Adipose tissue (tissue), 3 donors: ENCODE data around the gene NLRP3. TPM values are rescaled to one million over a fixed set of nuclear protein-coding genes. Genes with fewer than 3 reads are reported as not detected.
"Not testable (repeated sequence)": the region's sequence is repeated elsewhere in the genome, so short reads cannot be mapped to it uniquely, and the experiment has no call there.

Experiments
- H3K27ac ChIP-seq: one replicate; pipeline ENCODE4 v1.5.1; 2013; ENCODE audit warnings: low read depth, low read length
- WGBS, 3 donors: extraction: QIAGEN DNeasy Blood & Tissue Kit; methylation state at CpG; one replicate each; pipeline ENCODE4 v1.1.7; 2013; 5-methylcytosine and 5-hydroxymethylcytosine counted together
- polyA plus RNA-seq, 3 donors: library from polyadenylated mRNA; stranded (reverse); fragments of 200-250 nt; gene quantifications; one replicate each; pipeline ENCODE4 v1.2.3, GENCODE V29; 2013
- donor health status: healthy with polysubstance abuse.
- donor health status: Bipolar disorder and iron deficiency.
- donor health status: healthy.

Gene NLRP3
- polyA plus RNA-seq, result 1 to 10 TPM in 2 of 3 donors, under 1 TPM in 1; 0.60 to 7.2 (median 3.9) TPM

DNA sequence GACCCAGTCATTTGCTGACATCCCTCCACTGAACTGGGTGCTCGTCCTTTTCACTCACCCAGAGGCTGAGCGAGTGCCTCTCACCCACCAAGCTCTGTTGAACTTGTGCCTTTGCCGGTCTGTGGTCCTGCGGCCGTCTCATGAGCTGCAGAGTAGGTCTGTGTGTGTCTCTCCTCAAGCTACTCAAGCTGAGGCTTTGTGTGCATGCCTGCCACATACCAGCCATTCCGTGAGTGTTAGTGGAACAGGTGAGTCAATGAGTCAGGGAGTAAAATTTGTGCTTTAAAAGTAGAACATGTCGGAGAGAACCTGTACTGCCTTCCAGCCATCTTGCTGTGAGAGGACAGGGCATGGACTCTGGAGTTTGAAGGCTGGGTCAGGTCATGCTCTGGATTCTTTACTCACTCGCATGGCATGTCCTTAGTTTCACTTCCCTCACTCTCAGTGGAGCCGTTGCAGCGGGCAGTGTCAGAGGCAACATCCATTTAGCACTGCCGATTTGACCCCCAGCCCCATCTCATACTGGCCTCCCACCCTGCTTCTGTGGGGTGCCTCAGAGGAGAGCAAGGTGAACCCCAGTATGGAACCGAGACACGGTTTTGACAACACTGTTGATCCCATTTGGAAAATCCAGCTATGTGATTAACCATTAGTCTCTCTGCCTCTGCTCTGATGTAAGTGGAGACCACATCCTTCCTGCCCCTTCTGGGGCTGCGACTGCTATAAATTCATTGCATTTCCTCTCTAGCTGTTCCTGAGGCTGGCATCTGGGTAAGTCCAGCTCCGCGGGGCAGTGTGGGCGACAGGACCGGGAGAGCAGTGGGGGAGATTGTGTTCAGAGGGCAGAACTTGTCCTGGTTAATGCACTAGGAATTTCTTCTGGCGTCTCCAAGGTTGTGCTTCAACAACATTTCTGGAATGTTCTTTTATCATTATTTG, at the start of gene NLRP3:
Gene NLRP3, plus strand, starts transcription at position 751 of the 939 bp plus-strand sequence. CDS start 2,628 bp downstream, outside the sequence.
- H3K27ac ChIP-seq, result no peak within 1 kb of the TSS
- 44 to 60% (median 47%) methylated on average over 19 of the region's 19 CpGs for WGBS, 3 donors

DNA sequence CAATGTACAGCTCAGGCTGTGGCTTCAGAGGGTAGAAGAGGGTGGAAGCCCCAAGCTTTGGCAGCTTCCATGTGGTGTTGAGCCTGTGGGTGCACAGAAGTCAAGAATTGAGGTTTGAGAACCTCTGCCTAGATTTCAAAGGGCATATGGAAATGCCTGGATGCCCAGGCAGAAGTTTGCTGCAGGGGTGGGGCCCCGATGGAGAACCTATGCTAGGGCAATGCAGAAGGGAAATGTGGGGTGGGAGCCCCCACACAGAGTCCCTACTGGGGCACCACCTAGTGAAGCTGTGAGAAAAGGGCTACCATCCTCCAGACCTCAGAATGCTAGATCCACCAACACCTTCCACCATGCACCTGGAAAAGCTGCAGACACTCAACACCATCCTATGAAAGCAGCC, 49.6 kb upstream of the NLRP3 start:
- WGBS, 3 donors, result 80 to 96% (median 94%) methylated on average over 1 of the region's 1 CpG
- H3K27ac ChIP-seq, result not testable (repeated sequence)

DNA sequence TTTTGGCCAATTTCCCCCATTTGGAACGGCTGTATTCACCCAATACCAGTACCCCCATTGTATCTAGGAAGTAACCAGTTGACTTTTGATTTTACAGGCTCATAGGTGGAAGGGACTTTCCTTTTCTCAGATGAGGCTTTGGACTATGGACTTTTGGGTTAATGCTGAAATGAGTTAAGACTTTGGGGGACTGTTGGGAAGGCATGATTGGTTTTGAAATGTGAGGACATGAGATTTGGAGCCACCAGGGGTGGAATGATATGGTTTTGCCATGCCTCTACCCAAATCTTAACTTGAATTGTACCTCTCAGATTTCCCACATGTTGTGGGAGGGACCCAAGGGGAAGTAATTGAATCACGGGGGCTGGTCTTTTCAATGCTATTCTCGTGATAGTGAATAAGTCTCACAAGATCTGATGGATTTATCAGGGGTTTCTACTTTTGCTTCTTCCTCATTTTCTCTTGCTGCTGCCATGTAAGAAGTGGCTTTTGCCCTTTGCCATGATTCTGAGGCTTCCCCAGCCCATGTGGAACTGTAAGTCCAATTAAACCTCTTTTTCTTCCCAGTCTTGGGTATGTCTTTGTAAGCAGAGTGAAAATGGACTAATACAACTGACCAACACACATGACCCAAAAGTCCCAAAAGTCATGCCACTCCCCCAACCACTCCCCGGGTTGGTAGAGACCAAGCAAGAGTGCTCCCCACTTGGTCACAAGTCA, 48.9 kb upstream of the NLRP3 start:
- 69 to 85% (median 77%) methylated on average over 4 of the region's 4 CpGs for WGBS, 3 donors
- no peak overlapping the region for H3K27ac ChIP-seq

DNA sequence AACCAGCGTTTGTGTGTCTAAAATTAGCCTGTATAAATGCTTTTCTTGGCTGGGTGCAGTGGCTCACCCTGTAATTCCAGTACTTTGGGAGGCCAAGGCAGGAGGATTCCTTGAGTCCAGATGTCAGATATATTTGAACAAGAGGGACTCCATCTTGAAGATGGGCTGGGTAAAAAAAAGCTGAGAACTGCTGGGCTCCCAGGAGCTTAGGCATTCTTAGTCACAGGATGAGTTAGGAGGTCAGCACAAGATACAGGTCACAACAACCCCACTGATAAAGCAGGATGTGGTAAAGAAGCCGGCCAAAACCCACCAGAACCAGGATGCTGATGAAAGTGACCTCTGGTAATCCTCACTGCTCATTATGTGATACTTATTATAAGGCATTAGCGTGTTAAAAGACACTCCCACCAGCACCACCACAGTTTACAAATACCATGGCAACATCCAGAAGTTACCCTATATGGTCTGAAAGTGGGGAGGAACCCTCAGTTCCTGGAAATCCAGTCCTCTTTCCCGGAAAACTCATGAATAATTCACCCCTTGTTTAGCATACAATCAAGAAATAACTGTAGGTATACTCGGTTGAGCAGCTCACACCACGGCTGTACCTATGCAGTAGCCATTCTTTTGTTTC, 48.1 kb upstream of the NLRP3 start:
- 55 to 62% (median 56%) methylated on average over 6 of the region's 6 CpGs for WGBS, 3 donors
- no peak overlapping the region for H3K27ac ChIP-seq

DNA sequence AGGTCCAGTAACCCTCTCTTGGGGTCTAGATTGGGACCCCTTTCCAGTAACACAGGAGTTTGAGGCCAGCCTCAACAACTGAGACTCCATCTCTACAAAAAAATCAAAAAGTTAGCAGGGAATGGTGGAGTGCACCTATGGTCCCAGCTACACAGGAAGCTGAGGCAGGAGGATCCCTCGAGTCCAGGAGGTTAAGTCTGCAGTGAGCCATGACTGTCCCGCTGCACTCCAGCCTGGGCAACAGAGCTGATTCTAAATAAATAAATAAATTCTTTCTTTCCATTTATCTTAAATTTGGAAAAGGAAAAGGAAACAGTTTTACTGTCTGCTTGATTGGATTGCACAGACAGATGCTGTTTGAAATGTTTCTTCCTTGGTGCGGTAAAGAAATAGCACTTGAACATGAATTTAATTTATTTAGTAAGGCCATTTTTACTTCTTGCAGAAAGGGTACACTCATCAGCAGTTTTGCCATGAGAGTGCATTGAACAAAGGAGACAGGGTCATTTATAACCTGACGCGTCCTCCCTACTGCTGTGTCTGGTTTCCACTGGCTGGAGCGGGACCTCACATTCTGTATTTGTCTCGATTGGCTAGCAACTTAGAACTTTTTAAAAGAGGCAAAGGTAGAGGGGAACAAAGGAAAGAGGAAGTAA, 47.4 kb upstream of the NLRP3 start:
- 43 to 60% (median 53%) methylated on average over 7 of the region's 7 CpGs for WGBS, 3 donors
- no peak overlapping the region for H3K27ac ChIP-seq

DNA sequence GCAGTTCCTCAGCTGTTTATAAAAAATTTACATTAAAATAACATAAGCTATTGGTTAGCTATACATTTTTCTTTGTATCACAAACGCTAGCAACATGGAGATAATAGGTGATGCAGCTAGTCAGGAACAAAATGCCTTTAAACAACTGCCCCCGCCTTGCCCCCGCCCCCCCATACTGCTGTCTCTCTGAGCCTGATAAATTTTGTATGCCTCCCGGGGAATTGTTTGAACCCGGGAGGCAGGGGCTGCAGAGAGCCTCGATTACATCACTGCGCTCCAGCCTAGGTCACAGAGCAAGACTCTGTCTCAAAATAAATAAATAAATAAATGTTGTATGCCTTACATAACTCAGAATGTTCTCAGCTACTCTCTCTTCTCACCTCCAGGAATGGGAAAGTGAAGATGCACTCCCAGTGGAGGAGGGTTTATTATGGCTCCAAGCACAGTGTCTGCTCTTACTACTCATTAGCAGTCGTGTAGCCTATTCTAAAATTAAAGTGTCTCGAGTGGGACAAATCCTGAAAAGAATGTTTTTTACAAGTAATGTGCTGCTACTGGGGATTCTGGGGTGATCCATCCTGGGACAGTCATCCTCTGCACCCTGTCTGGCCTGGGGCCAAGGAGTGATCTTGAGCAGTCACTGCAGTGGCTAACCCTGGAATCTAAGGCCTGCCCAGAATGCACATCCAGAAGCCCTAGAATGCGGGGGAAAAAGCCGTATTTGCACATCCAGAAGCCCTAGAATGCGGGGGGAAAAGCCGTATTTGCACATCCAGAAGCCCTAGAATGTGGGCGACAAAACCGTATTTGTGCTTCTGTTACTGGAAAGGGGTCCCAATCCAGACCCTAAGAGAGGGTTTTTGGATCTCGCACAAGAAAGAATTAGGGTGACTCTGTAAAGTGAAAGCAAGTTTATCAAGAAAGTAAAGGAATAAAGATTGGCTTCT, 44.9 kb upstream of the NLRP3 start:
- 59 to 83% (median 74%) methylated on average over 16 of the region's 16 CpGs for WGBS, 3 donors
- no peak overlapping the region for H3K27ac ChIP-seq

DNA sequence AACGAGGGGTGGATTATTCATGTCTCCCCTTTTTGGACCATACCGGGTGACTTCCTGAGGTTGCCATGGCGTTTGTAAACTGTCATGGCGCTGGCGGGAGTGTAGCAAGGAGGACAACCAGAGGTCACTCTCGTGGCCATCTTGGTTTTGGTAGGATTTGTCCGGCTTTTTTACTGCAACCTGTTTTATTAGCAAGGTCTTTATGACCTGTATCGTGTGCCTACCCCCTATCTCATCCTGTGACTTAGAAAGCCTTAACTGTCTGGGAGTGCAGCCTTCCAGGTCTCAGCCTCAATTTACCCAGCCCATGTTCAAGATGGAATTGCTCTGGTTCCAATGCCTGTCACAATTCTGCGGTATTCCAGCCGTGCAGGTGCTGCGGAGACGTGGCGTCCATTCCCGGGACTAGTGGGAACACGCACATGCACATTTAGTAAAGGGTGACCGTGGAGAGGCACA, 44.1 kb upstream of the NLRP3 start:
- 88 to 92% (median 92%) methylated on average over 16 of the region's 16 CpGs for WGBS, 3 donors
- no peak overlapping the region for H3K27ac ChIP-seq

DNA sequence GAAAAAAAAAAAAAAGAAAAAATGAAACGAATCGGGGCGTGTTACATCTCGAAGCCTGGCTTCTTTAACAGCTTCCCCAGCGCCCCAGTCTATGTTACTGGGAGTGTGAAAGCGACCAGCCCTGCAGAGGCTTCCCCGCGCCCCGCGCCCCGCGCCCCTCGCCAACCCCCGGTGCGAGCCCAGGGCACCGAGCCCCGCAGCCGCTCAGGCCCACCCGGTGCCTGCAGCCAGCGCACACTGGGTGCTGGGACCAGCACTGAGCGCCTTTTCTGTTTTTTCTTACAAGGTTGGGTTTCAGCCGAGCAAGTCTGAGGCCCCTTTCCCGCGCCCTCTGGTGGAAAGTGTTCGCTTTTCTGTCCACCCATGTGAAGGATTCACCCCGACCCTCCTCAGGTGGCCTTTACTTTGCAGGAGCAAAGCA, 42.2 kb upstream of the NLRP3 start:
- WGBS, 3 donors, result 8 to 14% (median 12%) methylated on average over 25 to 26 of the region's 26 CpGs
- H3K27ac ChIP-seq, result no peak overlapping the region

DNA sequence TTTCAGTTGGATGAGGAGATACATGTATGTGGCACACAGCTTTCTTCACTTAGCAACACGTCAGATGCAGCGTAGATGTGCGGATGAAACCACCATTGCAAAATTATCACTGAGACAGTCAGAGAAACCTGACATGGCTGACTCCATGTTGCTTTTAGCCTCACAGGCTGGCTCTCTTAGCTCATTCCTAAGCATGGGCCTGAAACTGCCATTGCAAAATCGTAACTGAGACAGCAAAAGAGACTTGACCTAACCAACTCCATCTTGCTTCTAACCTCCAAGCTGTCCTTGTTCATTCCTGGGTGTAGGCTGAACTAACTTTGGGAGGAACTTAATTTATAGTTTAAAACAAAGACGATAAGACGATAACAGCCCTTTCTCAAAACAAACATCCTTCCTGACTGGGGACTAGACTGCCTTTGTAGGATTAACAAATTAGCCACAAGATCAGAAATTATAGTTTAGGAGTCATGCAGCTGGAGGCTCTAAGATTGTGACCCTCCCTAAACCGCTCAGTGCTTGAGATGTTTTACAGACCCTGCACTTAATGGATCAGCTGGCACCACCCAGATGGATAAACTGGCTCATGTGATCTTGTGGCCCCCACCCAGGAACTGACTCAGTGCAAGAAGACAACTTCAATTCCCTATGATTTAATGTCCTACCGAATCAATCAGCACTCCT, 41.2 kb upstream of the NLRP3 start:
- H3K27ac ChIP-seq, result not testable (repeated sequence)
- WGBS, 3 donors, result 81 to 90% (median 84%) methylated on average over 8 of the region's 8 CpGs

DNA sequence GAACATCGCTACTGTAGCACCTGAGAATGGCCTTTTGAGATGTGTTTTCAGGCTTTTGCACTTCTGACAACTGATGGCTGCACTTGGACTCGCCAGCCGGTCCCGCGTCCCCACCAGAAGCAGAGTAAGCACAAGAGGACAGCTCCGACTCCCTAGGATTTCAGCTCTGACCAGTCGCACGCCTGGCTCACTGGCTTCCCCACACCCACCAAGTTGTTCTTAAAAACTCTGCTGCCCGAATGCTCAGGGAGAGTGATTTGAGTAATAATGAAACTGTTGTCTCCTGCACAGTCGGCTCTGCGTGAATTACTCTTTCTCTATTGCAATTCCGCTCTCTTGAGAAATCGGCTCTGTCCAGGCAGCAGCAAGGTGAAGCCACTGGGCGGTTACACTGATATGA, 40.2 kb upstream of the NLRP3 start:
- 80 to 91% (median 88%) methylated on average over 14 of the region's 14 CpGs for WGBS, 3 donors

DNA sequence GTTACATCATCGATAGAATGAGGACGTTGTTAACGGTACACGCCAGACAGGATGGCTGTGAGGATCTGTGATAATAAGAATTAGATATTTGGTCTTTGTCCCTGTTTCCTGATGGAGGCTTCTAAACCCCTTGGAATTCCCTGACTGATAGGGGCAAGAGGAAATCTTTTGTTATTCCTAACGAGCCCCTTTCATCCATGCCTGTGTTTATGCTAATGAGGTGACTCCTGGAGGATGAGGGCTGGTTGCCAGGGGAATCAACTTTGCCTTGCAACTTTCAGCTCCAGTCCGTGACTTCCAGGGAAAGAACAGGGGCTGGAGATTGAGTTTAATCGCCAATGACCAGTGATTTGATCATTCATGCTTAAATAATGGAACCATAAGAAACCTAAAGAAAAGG, 39.3 kb upstream of the NLRP3 start:
- WGBS, 3 donors, result 32 to 56% (median 47%) methylated on average over 7 of the region's 7 CpGs
- H3K27ac ChIP-seq, result no peak overlapping the region

More for the DNA sequence above, 40.2 kb upstream of the NLRP3 start:
- H3K27ac ChIP-seq, result no peak overlapping the region

DNA sequence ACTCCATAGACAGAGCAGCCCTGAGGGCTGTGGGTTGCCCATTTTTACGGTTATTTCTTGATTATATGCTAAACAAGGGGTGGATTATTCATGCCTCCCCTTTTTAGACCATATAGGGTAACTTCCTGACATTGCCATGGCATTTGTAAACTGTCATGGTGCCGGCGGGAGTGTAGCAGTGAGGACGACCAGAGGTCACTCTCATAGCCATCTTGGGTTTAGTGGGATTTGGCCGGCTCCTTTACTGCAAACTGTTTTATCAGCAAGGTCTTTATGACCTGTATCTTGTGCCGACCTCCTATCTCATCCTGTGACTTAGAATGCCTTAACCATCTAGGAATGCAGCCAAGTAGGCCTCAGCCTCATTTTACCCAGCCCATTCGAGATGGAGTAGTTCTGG, 38.3 kb upstream of the NLRP3 start:
- WGBS, 3 donors, result 72 to 83% (median 82%) methylated on average over 7 of the region's 7 CpGs
- H3K27ac ChIP-seq, result not testable (repeated sequence)

DNA sequence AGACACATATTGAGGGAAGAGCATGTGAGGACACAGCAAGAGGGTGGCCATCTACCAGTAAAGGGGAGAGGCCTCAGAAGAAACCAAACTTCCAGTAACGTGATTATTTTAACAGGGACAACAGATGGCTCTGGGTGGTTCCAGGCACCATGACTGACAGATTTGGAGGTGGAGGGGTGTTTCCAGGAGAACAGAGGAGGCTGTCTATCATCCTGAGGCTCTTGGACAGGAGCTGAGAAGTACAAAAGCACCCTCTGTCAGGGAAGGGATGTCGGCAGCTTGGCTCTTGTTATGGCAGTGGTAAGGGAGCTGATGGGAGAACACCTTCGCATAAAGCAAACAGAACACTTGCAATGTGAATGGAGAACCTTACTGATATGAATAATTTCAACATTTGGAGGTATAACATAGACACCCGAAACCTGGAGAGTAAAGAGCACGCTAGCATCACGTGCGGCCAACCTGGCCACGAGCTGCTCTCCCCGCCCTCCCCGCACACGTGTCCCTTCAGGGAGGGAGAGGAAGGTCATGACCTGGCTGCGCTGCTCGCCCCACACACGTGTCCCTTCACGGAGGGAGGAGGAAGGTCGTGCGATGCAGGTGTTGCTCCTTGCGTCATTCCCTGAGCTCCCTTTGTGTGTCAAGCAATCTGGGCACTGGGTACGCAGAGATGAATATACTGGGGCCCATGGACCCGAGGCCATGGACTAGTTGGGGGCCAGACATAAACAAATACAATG, 37.5 kb upstream of the NLRP3 start:
- 82 to 84% (median 83%) methylated on average over 20 of the region's 20 CpGs for WGBS, 3 donors
- H3K27ac ChIP-seq, result no peak overlapping the region

DNA sequence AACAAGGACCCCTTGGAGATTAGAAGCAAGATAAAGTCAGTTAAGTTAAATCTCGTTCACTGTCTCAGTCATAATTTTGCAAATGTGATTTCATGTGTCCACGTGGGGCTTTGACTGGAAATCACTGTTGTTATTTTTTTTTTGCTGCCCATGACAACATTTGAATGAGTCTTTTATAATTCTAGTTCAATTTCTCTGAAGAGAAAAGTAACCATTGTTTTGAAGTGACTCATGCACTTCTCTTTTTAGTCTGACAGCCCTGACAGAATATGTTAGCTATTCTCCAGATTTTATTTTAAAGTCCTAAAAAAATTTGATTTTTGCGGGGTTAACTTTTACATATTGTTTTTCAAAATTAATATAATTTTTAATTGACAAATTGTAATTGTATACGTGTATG, 30.7 kb upstream of the NLRP3 start:
- 73 to 78% (median 75%) methylated on average over 4 of the region's 4 CpGs for WGBS, 3 donors
- H3K27ac ChIP-seq, result no peak overlapping the region

DNA sequence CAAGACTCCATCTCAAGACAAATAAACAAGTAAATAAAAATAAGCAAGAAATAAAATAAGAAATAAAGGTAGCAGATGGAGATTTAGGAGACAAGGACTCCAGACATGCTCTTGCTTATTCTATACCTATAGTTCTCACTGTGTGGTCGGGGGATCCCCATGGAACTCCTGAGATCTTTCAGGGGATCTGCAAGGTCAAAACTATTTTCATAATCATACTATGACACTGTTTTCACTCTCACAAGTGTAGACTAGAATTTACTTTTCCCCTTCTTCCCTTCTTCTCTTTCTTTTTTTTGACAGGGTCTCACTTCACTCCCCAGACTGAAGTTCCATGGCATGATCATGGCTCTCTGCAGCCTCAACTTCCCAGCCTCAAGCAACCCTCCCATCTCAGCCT, 29.8 kb upstream of the NLRP3 start:
- 80 to 92% (median 83%) methylated on average over 1 of the region's 1 CpG for WGBS, 3 donors

DNA sequence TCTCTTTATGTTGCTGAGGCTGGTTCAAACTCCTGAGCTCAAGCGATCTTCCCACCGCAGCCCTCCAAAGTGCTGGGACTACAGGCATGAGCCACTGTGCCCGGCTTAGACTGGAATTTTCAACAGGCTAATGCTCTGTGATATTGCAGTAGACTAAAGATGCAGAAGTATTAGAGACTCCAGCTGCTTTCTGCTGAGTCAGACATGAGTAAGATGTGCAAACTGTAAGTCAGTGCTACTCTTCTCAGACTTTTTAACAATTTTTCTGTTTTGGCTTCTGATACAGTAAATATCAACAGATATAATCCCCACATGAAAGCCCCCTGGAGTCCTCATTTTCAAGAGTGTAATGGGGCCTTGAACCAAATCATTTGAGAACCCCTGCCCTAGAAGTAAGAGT, 29.3 kb upstream of the NLRP3 start:
- H3K27ac ChIP-seq, result no peak overlapping the region
- WGBS, 3 donors, result 81 to 92% (median 85%) methylated on average over 3 of the region's 3 CpGs

More for the DNA sequence above, 29.8 kb upstream of the NLRP3 start:
- H3K27ac ChIP-seq, result no peak overlapping the region
